Left lung (tissue), 10 donors: ENCODE data around the gene APPL2. TPM values are rescaled to one million over a fixed set of nuclear protein-coding genes. Genes with fewer than 3 reads are reported as not detected.

Experiments used
- ATAC-seq: fragments of 200-7000 bp; cut with Tn5 transposase; one replicate; pipeline ENCODE4 v1.9.1; 2020; ENCODE audit warnings: moderate library complexity
- DNase-seq, 4 donors: peaks; one replicate each; pipeline ENCODE4 v3.0.0-alpha.2; 2013 to 2020
- H3K27ac ChIP-seq, 2 donors: fragments of 200-600 bp; sonication (generic) in 1 of 2; one replicate each; pipeline versions ENCODE4 v1.5.0 to v1.8.0; 2020 to 2021
- H3K27me3 ChIP-seq, 2 donors: fragments of 200-600 bp; sonication (generic) in 1 of 2; one replicate each; pipeline versions ENCODE4 v1.5.0 to v1.8.0; 2020 to 2021
- H3K36me3 ChIP-seq, 2 donors: fragments of 200-600 bp; sonication (generic) in 1 of 2; one replicate each; pipeline versions ENCODE4 v1.5.0 to v1.8.0; 2020 to 2021
- H3K4me1 ChIP-seq, 2 donors: fragments of 200-600 bp; one replicate each; pipeline ENCODE4 v1.8.0; 2021
- H3K4me3 ChIP-seq, 2 donors: fragments of 200-600 bp; sonication (generic) in 1 of 2; one replicate each; pipeline versions ENCODE4 v1.5.0 to v1.8.0; 2020 to 2021; ENCODE audit warnings: mild to moderate bottlenecking in 1 of 2
- H3K9me3 ChIP-seq, 2 donors: fragments of 200-600 bp; sonication (generic) in 1 of 2; one replicate each; pipeline versions ENCODE4 v1.5.0 to v1.8.0; 2020 to 2021
- intact Hi-C, 2 donors: fragments of 100-400 bp; cut with DNase I; formaldehyde crosslinking; loops; one replicate each; pipeline versions ENCODE4 v1.11.2 to v1.14.2; 2022
- polyA plus RNA-seq, 6 donors: library from polyadenylated mRNA; unstranded; fragments of 120-200 nt; gene quantifications; one replicate each; pipeline ENCODE4 v1.2.1, GENCODE V29; 2013; ENCODE audit not compliant: insufficient read length in 6 of 6
- total RNA-seq, 2 donors: library from RNA; stranded (reverse); fragmentation: NEBNext Ultra II Directional; extraction: Animal tissue kit (Norgen Biotek cat#: 25700); gene quantifications; one replicate each; pipeline ENCODE4 v1.2.1, GENCODE V29; 2021
- TF ChIP-seq, protein P1 (sequence below), 2 donors: fragments of 200-600 bp; sonication (generic) in 1 of 2; IDR thresholded peaks; one replicate each; pipeline versions ENCODE4 v1.5.0 to v1.8.0; 2021; ENCODE audit warnings: antibody characterized with exemption in 2 of 2
- donor health status: DM: no; HTN: yes; CAD: no.
- donor health status: DM: no; HTN: no; CAD: no.

Gene APPL2
- total and polyA plus RNA-seq, 8 donors: 27.8 to 101 (median 75.7) TPM

DNA sequence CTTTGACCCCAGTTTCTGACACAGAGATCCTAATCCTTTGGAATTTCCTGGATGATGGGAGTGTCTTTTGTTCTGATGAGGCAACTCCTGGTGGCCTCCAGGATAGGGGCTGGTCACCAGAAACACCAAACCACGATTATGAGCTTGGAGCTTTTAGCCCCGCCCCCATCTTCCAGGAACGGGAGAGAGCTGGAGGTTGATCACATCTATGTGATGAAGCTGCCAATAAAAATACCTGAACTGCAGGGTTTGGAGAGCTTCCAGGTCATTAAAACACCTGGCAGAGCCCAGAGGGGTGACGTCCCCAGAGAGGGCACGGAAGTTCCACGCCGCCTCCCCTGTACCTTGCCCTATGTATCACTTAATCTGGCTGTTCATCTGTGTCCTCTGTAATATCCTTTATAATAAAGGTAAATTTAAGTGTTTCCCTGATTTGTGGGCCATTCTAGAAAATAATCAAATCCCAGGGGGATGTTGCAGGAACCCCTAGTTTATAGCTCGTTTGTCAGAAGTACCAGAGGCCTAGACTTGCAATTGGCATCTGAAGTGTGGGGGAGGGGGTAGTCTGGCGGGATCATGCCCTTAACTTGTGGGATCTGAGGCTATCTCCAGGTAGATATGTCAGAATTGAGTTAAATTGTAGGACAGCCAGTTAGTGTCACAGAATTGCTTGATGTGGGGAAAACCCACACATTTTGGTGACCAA lies 21.2 kb downstream of the APPL2 start:
- no peak overlapping the region for H3K27ac ChIP-seq
- peaks cover 0 to 6% of the 10 kb centered on the region in 2 donors for H3K4me1 ChIP-seq
- H3K9me3 ChIP-seq: no peaks in the 10 kb centered on the region
- intact Hi-C loops: no loop called here
- H3K4me3 ChIP-seq: no peak overlapping the region
- ATAC-seq (no peak), DNase-seq (no peak)
- TF ChIP-seq, protein P1, sequence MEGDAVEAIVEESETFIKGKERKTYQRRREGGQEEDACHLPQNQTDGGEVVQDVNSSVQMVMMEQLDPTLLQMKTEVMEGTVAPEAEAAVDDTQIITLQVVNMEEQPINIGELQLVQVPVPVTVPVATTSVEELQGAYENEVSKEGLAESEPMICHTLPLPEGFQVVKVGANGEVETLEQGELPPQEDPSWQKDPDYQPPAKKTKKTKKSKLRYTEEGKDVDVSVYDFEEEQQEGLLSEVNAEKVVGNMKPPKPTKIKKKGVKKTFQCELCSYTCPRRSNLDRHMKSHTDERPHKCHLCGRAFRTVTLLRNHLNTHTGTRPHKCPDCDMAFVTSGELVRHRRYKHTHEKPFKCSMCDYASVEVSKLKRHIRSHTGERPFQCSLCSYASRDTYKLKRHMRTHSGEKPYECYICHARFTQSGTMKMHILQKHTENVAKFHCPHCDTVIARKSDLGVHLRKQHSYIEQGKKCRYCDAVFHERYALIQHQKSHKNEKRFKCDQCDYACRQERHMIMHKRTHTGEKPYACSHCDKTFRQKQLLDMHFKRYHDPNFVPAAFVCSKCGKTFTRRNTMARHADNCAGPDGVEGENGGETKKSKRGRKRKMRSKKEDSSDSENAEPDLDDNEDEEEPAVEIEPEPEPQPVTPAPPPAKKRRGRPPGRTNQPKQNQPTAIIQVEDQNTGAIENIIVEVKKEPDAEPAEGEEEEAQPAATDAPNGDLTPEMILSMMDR (IDR thresholded peaks at IDR 0.05): no peak
- no peaks in the 10 kb centered on the region for H3K27me3 ChIP-seq
- H3K36me3 ChIP-seq: peaks cover 0 to 82% of the 10 kb centered on the region in 2 donors

DNA sequence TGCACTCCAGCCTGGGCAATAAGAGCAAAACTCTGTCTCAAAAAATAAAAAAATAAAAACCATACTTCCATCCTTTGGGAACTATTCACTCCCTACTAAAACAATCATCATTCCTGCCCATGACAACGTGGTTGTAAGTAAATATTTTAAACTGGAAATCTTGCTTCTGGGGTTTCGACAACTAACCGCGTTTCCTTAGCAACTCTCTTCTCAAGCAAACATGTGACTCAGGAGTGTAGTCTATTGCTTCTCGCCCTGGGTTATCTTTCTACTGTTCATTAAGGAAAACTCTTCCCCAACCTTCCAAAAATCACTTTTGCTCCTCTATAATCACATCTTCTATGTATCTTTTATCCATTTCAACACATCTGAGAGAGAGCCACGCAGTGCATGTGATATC lies 21.8 kb downstream of the APPL2 start:
- Histone ChIP-seq H3K9me3 (no peaks in the 10 kb centered on the region), H3K4me3 (no peak overlapping the region), H3K4me1 (peaks cover 0 to 3% of the 10 kb centered on the region in 2 donors), H3K36me3 (peaks cover 0 to 88% of the 10 kb centered on the region in 2 donors), H3K27me3 (no peaks in the 10 kb centered on the region), H3K27ac (no peak overlapping the region)
- no peak for ATAC-seq
- no peak for DNase-seq
- intact Hi-C loops: no loop called here
- TF ChIP-seq, protein P1 (IDR thresholded peaks at IDR 0.05): no peak

DNA sequence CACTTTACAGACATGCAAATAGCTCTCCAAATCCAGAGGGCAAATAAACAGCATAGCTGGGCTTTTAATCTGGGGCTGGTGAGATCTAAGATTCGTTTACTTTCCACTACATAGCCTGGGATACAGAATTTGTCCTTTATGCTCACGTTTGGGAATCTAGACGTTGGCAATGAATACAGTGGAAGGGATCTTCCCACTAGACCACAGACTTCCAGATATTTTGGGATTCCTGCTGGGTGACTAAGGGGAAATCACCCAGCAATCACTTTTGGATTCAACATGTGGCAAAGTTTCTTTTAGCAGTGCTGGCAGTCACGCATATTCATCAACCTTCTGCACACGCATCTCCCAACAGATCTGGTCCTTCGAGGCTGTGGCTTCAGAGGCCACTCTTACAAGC lies 23.5 kb downstream of the APPL2 start:
- peaks cover 0 to 93% of the 10 kb centered on the region in 2 donors for H3K36me3 ChIP-seq
- intact Hi-C loops: no loop called here

DNA sequence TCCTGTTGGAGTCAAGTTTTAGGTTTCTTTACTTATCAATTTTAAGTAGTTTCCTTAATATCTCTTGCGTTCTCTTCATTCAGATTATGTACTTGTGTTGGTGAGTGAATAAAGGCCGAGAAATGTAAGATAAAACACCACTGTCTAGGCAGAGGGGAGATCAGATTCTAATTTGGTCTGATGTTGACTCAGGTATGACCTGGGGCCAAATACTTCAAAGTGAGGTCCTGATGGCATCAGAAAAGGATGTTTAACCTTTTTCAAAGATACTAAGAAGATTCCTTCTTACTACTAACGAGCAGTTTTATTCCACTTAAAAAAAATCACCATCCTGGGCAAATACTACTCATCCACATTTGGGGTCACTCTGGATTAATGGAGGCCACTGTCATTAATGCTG lies 26.9 kb downstream of the APPL2 start:
- intact Hi-C loops: no loop called here
- Histone ChIP-seq H3K36me3 (peaks cover 0 to 93% of the 10 kb centered on the region in 2 donors), H3K4me3 (no peak overlapping the region), H3K4me1 (no peaks in the 10 kb centered on the region), H3K27ac (no peak overlapping the region), H3K27me3 (no peaks in the 10 kb centered on the region), H3K9me3 (no peaks in the 10 kb centered on the region)
- TF ChIP-seq, protein P1 (IDR thresholded peaks at IDR 0.05): no peak
- ATAC-seq (no peak), DNase-seq (no peak)

More for the DNA sequence above, 23.5 kb downstream of the APPL2 start:
- Histone ChIP-seq H3K9me3 (no peaks in the 10 kb centered on the region), H3K27ac (no peak overlapping the region), H3K27me3 (no peaks in the 10 kb centered on the region), H3K4me1 (no peaks in the 10 kb centered on the region), H3K4me3 (no peak overlapping the region)
- ATAC-seq: no peak
- no peak for DNase-seq
- TF ChIP-seq, protein P1 (IDR thresholded peaks at IDR 0.05): no peak

DNA sequence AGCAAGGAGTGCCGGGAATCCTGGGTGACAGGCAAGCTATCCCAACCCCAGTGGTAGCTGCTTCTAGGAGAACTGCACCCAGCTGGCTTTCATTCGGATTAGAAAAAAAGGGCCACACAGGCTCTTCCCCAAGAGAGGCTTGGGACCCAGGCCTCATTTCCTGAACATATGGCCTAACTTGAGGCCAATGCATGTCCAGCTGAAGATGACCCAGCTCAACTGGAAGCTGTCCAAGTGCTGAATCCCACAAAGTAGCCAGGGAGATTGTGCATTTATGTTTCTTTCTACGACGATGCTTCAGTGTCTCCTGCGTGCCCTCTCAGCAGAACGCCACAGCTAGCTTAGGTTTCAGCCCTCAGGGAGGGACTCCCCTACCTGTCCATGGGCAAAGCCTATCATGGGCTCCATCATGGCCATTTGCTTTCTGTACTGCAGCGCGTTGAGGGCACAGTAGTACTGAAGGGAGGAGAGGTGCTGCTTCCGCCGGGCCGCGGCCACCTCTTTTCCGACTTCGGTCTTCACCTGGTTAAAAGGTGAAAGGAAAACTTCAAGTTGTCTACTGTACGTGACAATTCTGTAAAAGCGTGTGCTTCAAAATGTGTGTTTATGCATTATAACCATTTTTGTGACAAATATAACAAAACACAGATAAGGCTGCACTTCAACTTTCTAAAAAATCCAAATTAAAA lies 29.1 kb downstream of the APPL2 start:
- no peak for ATAC-seq
- no peaks in the 10 kb centered on the region for H3K9me3 ChIP-seq
- intact Hi-C loops: no loop called here
- H3K27me3 ChIP-seq: no peaks in the 10 kb centered on the region
- peaks cover 0 to 97% of the 10 kb centered on the region in 2 donors for H3K36me3 ChIP-seq
- DNase-seq: no peak
- TF ChIP-seq, protein P1 (IDR thresholded peaks at IDR 0.05): no peak
- H3K4me3 ChIP-seq: no peak overlapping the region
- no peaks in the 10 kb centered on the region for H3K4me1 ChIP-seq
- H3K27ac ChIP-seq: no peak overlapping the region
